Upper lobe of left lung (tissue), 6 donors: ENCODE measurements around the gene FOXQ1. TPM values are rescaled to one million over a fixed set of nuclear protein-coding genes. Genes with fewer than 3 reads are reported as not detected.

Experiments used
- ATAC-seq, 2 donors: fragments of 200-7000 bp; cut with Tn5 transposase; one replicate each; pipeline ENCODE4 v1.9.1; 2022; ENCODE audit warnings: mild to moderate bottlenecking in 2 of 2, moderate library complexity in 2 of 2; ENCODE audit not compliant: low FRiP score in 2 of 2
- DNase-seq, 2 donors: peaks; one replicate each; pipeline ENCODE4 v3.0.0-alpha.2; 2019 to 2020
- H3K27ac ChIP-seq, 4 donors: fragments of 200-600 bp; sonication (generic); one replicate each; pipeline ENCODE4 v1.5.1; 2016 to 2019
- H3K27me3 ChIP-seq, 4 donors: fragments of 200-600 bp; sonication (generic); one replicate each; pipeline ENCODE4 v1.5.1; 2017 to 2019
- H3K36me3 ChIP-seq, 4 donors: fragments of 200-600 bp; sonication (generic); one replicate each; pipeline ENCODE4 v1.5.1; 2016 to 2019
- H3K4me1 ChIP-seq, 4 donors: fragments of 200-600 bp; sonication (generic); one replicate each; pipeline ENCODE4 v1.5.1; 2018 to 2019
- H3K4me3 ChIP-seq, 4 donors: fragments of 200-600 bp; sonication (generic); one replicate each; pipeline ENCODE4 v1.5.1; 2017 to 2019; ENCODE audit warnings: mild to moderate bottlenecking in 2 of 4, moderate library complexity in 1 of 4
- H3K9me3 ChIP-seq, 4 donors: fragments of 200-600 bp; sonication (generic); one replicate each; pipeline ENCODE4 v1.5.1; 2018 to 2019
- EP300 ChIP-seq, 4 donors: sonication (generic); formaldehyde crosslinking; IDR thresholded peaks; one replicate each; pipeline ENCODE4 v1.5.1; 2017; ENCODE audit warnings: antibody characterized with exemption in 4 of 4, control low read depth in 2 of 4
- POLR2A ChIP-seq, 4 donors: fragments of 450-650 bp; IDR thresholded peaks; one replicate each; pipeline ENCODE4 v1.5.1; 2016 to 2017; ENCODE audit warnings: antibody characterized with exemption in 4 of 4, mild to moderate bottlenecking in 2 of 4
- POLR2AphosphoS5 ChIP-seq, 2 donors: sonication (generic); formaldehyde crosslinking; IDR thresholded peaks; one replicate each; pipeline ENCODE4 v1.5.1; 2017; ENCODE audit warnings: antibody characterized with exemption in 2 of 2
- WGBS, 2 donors: methylation state at CpG; one replicate each; pipeline ENCODE4 v1.1.5; 2017 to 2018; 5-methylcytosine and 5-hydroxymethylcytosine counted together
- total RNA-seq, 6 donors: library from RNA; depleted of rRNA in 4 of 6; stranded (reverse); fragments of >200 nt in 4 of 6; gene quantifications; one replicate each; pipeline versions ENCODE4 v1.1.0 to v1.2.1, GENCODE V29; 2016 to 2021
- TF ChIP-seq, protein P1 (sequence below), 6 experiments: fragments of 450-650 bp in 4 of 6; fragments of 200-600 bp in 2 of 6; sonication (generic) in 2 of 6; IDR thresholded peaks; one replicate each; pipeline ENCODE4 v1.5.1; 2016 to 2019; ENCODE audit warnings: antibody characterized with exemption in 6 of 6
- donor health status: DM: no; HTN: no; CAD: no; lungs with moderate emphysema.
- donor health status: DM: no; HTN: yes; CAD: no; lungs with severe emphysema.

FOXQ1 gene
- total RNA-seq, 6 donors from 2014 or later = 3.9 to 15.4 (median 10.3) TPM

DNA sequence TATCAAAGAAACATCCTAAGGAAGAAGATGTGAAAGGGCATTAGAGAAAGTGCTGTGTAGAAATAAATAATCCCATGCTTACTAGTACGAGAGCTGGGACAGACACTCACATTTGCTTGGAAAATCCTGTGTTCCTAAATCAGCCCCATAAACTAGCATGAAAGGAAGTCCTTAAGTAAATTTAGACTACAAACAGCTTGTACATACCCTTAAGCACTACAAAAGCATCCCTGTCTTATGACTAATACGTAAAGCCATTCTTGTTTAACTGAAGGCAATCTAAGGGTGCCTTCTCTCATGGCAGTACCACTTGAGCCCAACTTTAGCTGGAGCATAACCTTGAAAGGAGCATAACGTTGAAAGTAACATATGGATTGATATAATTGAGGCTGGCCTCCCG lies 15.4 kb upstream of the FOXQ1 start:
- TF ChIP-seq EP300 (IDR thresholded peaks at IDR 0.05) (no peak), POLR2AphosphoS5 (IDR thresholded peaks at IDR 0.05) (no peak), POLR2A (IDR thresholded peaks at IDR 0.05) (no peak)
- TF ChIP-seq, protein P1, sequence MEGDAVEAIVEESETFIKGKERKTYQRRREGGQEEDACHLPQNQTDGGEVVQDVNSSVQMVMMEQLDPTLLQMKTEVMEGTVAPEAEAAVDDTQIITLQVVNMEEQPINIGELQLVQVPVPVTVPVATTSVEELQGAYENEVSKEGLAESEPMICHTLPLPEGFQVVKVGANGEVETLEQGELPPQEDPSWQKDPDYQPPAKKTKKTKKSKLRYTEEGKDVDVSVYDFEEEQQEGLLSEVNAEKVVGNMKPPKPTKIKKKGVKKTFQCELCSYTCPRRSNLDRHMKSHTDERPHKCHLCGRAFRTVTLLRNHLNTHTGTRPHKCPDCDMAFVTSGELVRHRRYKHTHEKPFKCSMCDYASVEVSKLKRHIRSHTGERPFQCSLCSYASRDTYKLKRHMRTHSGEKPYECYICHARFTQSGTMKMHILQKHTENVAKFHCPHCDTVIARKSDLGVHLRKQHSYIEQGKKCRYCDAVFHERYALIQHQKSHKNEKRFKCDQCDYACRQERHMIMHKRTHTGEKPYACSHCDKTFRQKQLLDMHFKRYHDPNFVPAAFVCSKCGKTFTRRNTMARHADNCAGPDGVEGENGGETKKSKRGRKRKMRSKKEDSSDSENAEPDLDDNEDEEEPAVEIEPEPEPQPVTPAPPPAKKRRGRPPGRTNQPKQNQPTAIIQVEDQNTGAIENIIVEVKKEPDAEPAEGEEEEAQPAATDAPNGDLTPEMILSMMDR (IDR thresholded peaks at IDR 0.05) = no peak
- ATAC-seq (no peak), DNase-seq (no peak)
- Histone ChIP-seq H3K9me3 (no peaks in the 10 kb centered on the region), H3K36me3 (no peaks in the 10 kb centered on the region), H3K4me3 (no peak overlapping the region), H3K27ac (no peak overlapping the region), H3K27me3 (no peaks in the 10 kb centered on the region), H3K4me1 (no peaks in the 10 kb centered on the region)
- 60 to 72% methylated on average over 4 of the region's 4 CpGs for WGBS, 2 donors

DNA sequence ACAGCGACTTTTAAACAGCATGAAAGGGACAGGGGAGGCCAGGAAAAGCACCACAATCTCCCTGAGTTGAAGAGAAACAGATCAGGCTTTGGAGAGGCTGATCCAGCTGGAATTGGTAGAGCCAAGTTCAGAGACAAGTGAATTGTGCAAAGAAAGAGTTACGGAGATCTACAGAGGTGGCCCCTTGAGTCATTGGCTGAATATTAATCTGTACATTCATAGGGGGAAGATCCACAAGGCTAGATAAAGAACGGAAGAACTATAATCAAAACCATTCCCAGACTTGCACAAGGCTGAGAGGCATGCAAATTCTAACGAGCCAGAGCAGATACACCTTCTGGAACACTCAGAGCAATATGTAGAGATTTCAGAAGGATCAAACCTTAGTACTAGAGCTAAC lies 14.2 kb upstream of the FOXQ1 start:
- 76 to 80% methylated on average over 4 of the region's 4 CpGs for WGBS, 2 donors
- DNase-seq (no peak), ATAC-seq (no peak)
- Histone ChIP-seq H3K36me3 (no peaks in the 10 kb centered on the region), H3K27ac (no peak overlapping the region), H3K4me1 (no peaks in the 10 kb centered on the region), H3K9me3 (no peaks in the 10 kb centered on the region), H3K4me3 (no peak overlapping the region), H3K27me3 (no peaks in the 10 kb centered on the region)
- TF ChIP-seq EP300 (IDR thresholded peaks at IDR 0.05) = no peak
- no peak for TF ChIP-seq POLR2A (IDR thresholded peaks at IDR 0.05)
- TF ChIP-seq, protein P1 (IDR thresholded peaks at IDR 0.05) = no peak
- no peak for TF ChIP-seq POLR2AphosphoS5 (IDR thresholded peaks at IDR 0.05)

DNA sequence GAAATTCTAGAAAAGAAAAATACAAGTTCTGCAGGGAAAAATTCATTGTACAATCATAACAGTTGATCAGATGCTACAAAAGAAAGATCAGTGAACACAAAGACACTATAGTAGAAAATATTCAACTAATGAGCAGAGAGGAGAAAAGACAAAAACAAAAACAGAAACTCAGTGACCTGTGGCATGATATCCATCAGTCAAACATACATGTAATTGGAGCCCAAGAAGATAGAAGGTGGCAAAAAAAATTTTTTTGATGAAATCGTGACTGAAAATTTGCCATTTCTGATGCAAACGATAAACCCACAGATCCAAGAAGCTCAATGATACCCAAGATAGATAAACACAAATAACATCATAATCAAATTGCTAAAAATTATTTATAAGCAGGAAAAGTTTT lies 13.1 kb upstream of the FOXQ1 start:
- H3K4me1 ChIP-seq = no peaks in the 10 kb centered on the region
- H3K4me3 ChIP-seq = no peak overlapping the region
- 94 to 98% methylated on average over 2 of the region's 2 CpGs for WGBS, 2 donors
- TF ChIP-seq, protein P1 (IDR thresholded peaks at IDR 0.05) = no peak
- TF ChIP-seq EP300 (IDR thresholded peaks at IDR 0.05) = no peak
- TF ChIP-seq POLR2AphosphoS5 (IDR thresholded peaks at IDR 0.05) = no peak
- TF ChIP-seq POLR2A (IDR thresholded peaks at IDR 0.05) = no peak
- H3K27ac ChIP-seq = no peak overlapping the region
- H3K9me3 ChIP-seq = no peaks in the 10 kb centered on the region
- H3K27me3 ChIP-seq = no peaks in the 10 kb centered on the region
- no peak for DNase-seq
- no peak for ATAC-seq
- H3K36me3 ChIP-seq = no peaks in the 10 kb centered on the region

DNA sequence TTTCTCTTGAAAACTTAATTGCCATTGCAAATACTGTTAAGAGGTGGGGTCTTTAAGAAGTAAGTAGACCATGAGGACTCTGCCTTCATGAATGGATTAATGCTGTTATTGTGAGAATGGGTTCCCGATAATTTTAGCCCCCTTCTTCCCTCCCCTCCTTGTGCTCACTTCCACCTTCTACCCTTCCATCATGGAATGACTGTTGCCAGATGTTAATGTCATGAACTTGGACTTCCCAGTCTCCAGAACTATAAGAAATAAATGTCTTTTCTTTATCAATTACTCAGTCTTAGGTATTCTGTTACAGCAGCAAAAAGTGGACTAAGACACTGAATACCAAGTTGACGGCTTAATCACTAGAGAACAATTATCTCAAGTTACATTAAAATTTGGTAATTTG lies 5.8 kb upstream of the FOXQ1 start:
- DNase-seq (no peak), ATAC-seq (no peak)
- H3K27ac ChIP-seq = no peak overlapping the region
- no peaks in the 10 kb centered on the region for H3K27me3 ChIP-seq
- no peaks in the 10 kb centered on the region for H3K9me3 ChIP-seq
- H3K4me3 ChIP-seq = no peak overlapping the region
- no peaks in the 10 kb centered on the region for H3K36me3 ChIP-seq
- TF ChIP-seq EP300 (IDR thresholded peaks at IDR 0.05) (no peak), POLR2AphosphoS5 (IDR thresholded peaks at IDR 0.05) (no peak), POLR2A (IDR thresholded peaks at IDR 0.05) (no peak)
- TF ChIP-seq, protein P1 (IDR thresholded peaks at IDR 0.05) = no peak
- H3K4me1 ChIP-seq = peaks cover 0 to 9% (median 8%) of the 10 kb centered on the region in 4 donors
- 84 to 96% methylated on average over 2 of the region's 2 CpGs for WGBS, 2 donors

DNA sequence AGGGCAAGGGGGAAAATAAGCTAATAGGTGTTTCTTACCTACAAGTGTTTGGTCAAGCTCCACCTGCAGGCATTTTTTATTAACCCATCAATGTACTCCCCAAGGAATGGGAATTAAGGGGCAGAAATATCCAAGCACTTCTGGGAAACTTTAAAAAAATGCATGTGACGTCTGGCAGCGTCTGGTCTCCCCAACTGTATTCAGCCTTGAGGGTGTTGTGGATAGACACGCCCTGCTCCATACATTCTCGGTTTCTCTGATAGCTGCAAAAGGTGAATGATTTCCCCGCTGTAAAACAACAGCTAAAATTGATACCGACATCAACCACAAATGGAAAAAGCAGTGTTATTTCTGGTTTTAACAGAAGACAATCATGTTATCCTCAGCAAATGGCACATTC lies 2.5 kb upstream of the FOXQ1 start:
- 81 to 85% methylated on average over 6 of the region's 6 CpGs for WGBS, 2 donors
- Histone ChIP-seq H3K36me3 (no peaks in the 10 kb centered on the region), H3K4me1 (peaks cover 16 to 38% (median 26%) of the 10 kb centered on the region in 4 donors), H3K27ac (no peak overlapping the region), H3K9me3 (no peaks in the 10 kb centered on the region), H3K4me3 (no peak overlapping the region), H3K27me3 (peaks cover 0 to 26% (median 5%) of the 10 kb centered on the region in 4 donors)
- no peak for ATAC-seq
- no peak for DNase-seq
- TF ChIP-seq, protein P1 (IDR thresholded peaks at IDR 0.05) = no peak
- TF ChIP-seq EP300 (IDR thresholded peaks at IDR 0.05) (no peak), POLR2AphosphoS5 (IDR thresholded peaks at IDR 0.05) (no peak), POLR2A (IDR thresholded peaks at IDR 0.05) (no peak)
